NCI-H2107 treated with DMSO at 0.1 percent for 48 hours (cell line): Measurements from ENCODE around the gene CCDC28A.

ENCODE experiments used
- DNase-seq: peaks from one replicate; lab custom pipeline; 2025; ENCODE audit not compliant: unreplicated experiment; lab: John Stamatoyannopoulos, UW

Gene CCDC28A

DNA sequence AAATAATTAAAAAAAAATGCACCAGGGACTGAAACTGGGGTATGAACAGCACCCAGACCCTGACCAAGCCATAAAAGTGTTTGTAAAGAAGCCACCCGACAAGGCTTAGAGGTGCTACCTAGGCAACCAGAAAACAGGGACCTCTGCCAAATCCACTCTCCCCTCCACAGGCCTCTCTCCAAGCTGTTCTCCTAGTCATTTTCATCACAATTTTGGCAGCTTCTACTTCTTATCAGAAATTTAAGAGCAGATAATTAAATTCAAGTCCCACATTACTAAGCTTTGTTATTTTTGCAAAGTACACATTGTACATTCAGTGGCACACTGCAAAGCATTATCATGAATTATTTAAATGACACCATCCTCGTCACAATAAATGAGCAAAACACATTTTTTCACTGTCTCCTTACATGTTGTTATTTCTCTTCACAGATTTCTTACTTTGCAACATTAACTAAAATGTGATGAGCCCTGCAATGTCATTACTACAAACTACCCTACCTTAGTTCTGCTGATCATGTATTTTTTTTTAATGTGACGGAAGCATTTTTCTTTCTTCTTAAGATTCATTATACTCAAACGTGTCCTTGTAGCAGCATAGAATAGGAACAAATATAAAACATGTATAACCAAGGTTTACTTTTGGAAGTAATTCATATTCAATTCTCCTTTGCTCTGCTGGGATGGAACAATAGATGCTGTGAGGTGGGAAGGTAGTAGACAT is 60.4 kb downstream of the CCDC28A start:
- peak; percentile 72 for DNase-seq

DNA sequence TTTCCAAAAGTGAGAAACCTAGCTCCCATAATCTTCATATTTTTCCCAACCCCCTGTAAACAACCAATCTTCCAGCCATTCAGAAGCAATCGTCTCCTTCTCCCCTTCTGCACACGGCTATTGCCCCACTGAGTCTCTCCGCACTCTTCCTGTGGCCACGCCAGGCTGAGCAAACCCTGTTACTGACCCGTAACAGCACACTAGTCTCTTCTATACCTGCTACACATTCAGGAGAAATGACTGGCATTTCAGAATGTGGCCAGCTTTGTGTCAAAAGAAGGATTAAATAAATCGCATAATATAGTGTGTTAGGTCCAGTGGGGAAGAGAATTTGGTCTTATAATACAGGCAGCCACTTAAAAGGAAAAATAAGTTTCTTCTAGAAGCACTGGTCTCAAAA is 63.7 kb downstream of the CCDC28A start:
- no peak for DNase-seq
